ENCODE results near the gene ELAC1.

GRCh38 chr18:50970006-50970405 lies 2.2 kb downstream of the ELAC1 start:
- TF ChIP-seq CTCF (IDR thresholded peaks at IDR 0.05) (no peak), POLR2A (IDR thresholded peaks at IDR 0.05) (no peak)
